HG03469 (cell line): ENCODE measurements around the gene GNB1.

ENCODE experiments used
- ATAC-seq: cut with Tn5 transposase; IDR thresholded peaks from one replicate; pipeline ENCODE4 v1.9.1; 2021; ENCODE audit warnings: mild to moderate bottlenecking, moderate library complexity, moderate number of reproducible peaks; ENCODE audit not compliant: unreplicated experiment

The GNB1 gene

GRCh38 chr1:1922956-1923833 lies 32.3 kb upstream of the GNB1 start:
- no peak for ATAC-seq

DNA sequence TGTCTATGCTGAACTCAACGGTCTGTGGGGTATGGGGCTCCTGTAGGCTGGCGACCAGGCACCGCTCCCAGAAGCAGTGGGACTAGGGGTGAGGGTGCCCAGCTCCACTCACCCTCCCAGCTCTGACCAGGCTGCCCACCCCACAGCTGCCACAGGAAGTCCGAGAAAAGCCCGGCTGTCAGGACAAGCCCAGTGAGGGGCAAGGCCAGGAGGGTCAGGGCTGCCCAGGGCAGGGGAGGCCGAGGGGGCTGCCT lies 31.7 kb upstream of the GNB1 start:
- no peak for ATAC-seq

DNA sequence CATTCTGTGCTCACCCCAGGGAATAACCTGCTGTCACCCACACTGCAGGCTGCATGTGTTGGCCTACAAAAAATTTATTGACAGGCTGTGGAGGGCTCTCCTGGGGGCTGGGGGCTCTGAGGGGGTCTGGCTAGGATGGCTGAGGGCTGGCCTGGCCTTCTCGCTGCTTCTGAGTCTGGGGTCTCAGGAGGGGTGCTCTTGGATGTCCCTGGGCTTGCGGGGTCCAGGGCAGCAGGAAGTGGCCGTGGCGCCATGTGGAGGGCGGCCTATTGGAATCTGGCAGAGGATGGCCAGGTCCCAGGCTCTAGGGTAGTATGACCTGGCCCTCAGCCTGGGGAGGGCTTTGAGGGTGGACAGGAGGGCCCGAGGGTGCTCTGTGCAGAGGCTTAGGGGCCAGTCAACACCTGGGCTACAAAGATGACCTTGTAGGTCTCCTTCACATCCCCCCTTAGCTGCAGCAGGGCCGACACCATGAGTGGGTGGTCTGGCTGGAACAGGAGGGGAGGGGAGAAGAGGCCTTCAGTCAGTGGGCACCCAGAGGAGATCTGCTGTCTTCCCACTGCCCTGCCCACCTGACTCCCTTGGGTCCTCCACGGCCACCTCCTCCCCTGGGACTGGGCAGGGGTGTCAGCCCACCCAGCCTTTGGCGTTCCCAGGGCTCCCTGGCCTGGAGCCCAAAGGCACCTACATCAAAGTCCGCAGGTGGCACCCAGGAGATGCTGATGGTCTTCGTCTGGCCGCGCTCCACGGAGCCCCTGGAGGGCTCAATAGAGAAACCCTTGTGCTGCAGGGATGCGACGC lies 31.2 kb upstream of the GNB1 start:
- ATAC-seq = no peak

DNA sequence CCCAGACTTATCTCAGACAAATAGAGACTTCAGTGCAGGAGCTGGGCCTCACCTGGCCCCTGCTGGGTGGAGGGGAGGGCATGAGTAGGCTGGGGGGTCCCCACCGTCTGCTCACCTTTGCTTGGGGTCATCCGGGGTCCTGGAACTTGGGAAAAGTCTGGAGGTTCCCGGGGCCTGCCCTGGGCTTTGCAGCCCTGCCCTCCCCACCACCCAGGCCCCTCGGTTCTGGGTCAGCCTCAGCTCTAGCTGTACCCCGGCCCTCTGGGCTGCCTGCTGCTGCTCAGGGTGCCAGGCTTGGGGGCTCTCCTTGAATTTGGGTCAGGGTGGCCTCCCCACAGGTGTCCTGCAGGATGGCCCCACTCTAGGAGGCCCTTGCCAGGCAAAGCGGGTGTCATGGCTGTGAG lies 30.6 kb upstream of the GNB1 start:
- no peak for ATAC-seq

DNA sequence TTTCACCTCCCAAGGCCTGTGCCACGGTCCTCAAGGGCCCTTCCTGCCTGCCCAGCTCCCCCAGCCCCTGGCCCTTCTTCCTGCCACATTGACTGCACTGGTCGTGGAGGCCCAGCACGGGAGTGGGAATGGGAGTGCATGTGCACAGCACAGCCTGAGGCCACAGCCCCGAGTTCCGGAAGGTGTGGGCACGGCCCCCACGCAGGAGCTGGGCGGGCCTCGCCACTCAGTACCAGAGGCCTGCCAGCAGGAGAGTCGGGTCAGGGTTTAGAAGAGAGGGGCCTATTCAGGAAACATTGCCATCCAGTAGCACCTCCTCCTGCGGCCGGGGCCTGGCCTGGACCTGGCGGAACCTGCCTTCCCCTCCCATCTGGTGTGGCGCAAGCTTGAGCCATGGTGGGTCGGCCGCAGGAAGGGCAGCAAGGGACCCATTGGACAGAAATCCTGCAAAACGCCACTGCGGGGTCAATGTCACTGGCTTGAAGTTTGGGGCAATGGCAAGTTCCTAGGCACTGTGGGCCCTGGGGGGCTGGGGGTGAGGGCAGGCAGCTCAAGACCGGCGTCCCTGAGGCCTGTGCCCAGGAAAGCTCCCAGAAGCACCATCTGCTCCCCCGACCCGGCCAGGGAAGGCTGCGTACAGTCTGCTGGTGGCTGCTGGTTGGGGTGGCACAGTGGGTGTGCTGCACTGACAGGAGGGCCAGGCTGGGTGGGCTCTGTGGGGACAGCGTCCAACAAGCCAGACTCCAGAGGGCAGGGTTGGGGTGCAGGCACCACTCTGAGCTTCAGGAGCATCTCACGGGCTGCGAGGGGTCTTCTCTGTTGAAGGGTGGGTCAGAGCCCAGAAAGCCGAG lies 29.9 kb upstream of the GNB1 start:
- ATAC-seq = no peak

DNA sequence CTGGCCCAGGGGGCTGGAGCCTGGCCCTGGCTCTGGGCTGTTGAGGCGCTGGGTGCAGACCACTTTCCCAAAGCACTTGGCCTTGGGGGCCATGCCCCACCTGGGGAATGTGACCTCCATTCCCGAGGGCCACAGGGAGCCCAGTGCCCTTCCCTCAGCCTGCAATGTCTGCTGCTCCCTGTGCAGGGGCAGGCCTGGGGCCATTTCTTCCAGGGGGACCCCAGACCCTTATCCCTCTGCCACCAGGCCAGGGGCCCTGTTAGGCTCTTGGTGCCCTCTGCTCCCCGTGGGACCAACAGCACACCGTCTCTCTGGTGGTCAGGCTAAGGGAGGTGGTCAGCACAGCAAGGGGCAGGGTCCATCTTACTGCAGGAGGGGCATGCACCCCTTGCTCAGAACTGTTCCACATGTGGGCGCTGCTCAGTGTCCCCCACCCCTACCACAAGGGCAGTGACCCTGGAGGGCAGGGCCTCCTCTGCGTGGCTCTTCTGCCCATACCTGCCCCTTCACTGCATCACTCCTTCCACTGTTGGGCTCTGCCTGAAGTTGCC lies 29.2 kb upstream of the GNB1 start:
- ATAC-seq = no peak

DNA sequence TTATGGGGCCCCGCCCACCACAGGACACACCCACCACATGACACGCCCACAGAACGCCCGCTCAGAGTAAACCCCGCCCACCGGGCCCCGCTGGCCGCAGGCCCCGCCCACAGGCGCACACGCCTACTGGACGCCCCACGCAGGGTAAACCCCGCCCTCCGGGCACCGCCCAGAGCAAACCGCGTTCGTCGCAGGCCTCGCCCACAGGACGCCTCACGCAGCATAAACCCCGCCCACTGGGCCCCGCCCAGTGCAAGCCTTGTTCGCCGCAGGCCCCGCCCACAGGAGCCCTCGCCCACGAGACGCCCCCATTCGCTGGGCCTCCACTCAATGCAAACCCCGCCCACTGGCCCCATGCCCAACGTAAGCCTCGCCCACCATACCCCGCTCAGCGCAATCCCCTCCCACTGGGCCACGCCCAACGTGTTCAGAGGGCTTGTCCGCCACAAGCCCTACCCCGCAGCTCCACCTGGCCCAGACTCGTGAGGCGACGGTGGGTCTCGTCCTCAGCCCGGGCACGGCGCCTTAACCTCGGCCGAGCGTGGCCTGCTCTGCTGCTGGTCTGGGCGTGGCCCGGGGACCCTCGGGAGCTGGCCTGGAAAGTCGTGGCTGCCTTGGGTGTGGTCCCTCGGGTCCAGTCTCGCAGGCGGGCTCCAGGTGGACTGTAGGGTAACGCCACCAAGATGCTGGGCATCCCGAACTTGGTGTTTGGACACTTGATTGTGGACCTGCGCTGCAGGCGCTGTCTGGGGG lies 28.6 kb upstream of the GNB1 start:
- ATAC-seq = peak; percentile 57

DNA sequence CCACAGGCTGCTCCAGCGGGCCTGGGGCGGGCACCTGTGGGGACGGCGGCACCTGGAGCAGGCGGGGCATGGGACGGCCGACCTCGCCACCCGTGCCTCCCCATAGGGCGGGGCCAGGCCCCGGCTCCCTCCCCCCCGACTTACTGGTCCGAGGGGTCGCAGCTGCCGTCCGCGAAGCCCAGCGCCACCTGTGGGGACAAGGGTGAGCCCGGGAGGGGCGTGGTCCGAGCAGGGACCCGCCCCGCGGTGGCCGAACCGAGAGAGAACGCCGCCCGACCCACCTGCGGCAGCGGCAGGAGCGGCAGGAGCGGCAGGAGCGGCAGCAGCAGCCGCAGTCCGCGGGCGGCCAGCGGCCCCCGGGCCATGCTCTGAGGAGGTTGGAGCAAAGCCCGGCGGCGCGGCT lies 28.0 kb upstream of the GNB1 start, which contains the start of gene TMEM52:
Gene TMEM52 (minus strand): TSS at position 379 of the 403 bp plus-strand sequence. CDS start 14 bp downstream, at position 365.
- peak; percentile 17 for ATAC-seq

DNA sequence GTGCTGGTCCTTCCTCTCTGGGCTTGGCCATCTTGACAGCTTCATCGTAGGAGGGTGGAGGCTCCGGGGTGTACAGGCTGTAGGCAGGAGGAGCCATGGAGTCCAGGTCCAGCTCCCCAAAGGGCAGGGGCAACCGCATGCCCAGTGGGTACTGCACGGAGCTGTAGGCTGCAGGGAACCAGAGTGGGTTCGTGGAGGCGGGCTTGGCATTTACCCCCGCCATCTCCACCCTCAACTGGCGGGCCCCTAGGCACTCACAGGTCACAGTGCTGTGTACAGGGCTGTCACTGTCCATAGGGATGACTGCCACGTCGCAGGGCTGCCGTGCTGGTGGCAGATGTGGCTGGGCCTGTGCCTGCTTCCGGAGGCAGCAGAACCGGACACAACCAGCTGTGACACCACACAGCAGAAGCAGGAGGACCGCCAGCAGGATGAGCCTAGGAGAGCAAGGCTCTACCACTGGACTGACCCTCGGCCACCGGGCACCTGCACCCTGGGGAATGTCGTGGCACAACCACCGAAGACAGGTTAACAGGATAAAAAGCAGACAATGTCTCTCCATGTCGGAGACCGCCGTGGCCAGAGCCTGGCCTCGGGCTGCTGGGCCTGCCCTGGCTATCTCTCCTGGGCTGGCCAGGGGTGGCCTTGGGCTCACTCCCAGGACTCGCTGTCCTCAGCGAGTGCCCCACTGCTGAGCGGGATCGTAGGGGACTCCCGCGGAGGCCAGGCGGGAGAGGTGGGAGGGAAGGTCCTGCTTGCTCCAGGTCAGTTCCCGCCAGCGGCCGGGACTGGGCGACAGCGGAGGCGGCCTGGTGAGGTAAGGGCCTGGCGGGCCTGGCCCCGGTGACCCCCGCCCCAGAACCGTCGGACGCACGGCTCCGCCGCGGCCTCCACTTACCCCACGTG lies 27.4 kb upstream of the GNB1 start:
- ATAC-seq = no peak

DNA sequence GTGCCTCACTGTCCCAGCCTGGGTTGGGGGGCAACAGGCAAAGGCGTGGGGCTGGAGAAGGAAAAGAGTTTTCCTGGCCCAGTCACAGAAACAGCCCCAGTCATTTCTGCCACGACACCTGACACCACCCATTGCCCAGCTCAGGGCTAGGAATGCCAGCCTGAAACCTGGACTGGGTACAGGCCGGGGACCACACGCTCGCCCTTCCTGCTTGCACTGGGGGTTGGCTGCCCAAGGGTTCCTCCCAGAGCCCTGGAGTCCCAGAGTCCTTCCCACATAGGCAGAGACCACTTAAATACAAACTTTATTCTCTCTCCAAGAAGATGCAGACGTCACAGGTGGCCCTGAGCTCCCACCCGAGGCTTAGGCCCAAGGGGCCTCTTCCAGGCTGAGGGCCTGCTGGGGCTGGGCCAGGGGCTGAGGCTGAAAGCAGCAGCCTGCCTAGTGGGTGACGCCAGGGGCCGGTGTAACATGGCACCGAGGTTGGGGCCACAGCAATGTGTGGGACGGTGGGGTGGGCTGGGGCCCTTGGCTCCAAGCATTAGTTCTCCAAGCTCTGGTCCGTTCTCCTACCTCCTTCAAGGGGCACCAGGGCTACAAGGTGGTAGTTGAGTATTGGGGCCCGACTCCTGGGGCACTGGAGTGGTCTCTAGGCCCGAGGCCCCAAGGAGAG lies 26.6 kb upstream of the GNB1 start:
- no peak for ATAC-seq

GRCh38 chr1:1916851-1917251 lies 26.0 kb upstream of the GNB1 start:
- ATAC-seq = no peak

DNA sequence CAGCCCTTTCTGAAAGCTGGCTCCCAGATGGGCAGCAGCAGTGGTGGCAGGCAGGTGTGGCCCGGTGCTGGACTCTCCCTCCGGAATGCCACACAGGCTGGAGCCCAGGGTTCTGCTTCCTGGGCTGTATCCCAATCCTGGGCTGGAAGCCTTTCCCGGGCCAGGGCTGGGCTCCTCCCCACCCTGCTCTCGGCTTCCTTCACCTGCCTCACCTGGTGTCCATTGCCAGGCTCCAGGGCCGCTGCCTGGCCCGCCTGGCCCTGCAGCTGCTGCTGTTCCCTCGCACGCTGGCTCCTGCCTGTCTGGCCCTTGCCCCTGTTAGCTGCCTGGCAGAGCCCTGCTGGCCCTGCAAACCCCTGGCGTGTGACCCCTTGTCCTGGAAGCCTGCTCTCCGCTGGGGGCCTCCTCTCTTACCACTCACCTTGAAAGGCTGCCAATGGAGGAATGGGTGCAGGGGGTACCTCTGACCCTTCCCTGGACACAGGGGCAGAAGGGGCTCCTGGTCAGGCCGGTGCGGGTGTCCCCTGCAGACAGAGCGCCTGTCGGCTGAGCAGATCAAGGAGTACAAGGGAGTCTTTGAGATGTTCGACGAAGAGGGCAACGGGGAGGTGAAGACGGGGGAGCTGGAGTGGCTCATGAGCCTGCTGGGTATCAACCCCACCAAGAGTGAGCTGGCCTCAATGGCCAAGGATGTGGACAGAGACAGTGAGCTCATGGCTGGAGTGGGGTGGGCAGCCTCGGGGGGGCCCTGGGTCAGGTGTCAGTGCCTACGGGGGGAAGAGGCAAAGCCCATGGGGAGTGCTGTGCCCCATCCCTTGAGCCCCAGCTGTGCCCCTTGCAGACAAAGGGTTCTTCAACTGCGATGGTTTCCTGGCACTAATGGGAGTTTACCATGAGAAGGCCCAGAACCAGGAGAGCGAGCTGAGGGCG lies 25.3 kb upstream of the GNB1 start:
- no peak for ATAC-seq

DNA sequence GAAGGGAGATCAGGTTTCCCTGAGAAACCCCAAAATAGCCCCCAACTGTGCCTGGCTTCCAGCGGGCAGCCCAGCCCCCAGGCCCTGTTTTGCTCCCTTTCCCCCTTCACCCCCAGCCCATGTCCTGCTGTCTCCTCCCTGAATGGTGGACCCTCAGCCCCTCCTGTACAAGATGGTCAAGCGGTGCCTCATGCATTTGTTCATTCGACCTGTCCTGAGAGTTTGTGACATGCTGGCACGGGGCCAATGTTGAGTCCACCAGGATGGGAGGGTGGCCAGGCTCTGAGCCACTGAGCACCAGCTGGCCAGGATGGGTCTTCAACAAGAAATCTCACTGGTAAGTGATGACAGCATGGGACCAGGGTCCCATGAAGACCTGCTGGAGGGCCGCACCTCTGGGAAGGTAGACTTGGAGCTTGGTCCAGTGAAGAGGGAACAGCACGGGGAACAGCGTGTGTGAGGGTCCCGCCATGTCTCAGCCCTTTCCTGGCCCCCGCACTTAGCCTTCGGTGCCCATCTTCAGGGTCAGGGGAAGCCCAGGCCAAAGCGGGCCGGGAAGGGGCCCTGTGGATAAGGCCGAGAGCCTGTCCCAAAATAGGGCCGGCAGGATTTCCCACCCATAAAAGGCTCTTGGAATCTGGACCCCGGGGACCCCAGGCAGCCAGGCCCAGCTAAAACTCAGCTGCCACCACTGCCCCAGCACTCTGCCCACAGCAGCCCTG lies 24.2 kb upstream of the GNB1 start, which contains the start of gene CALML6:
Gene CALML6 (plus strand): TSS at position 290 of the 722 bp plus-strand sequence. CDS start 21 bp downstream, at position 311.
- ATAC-seq = no peak

- no peak for ATAC-seq
These were observed 23.4 kb upstream of the GNB1 start for GRCh38 chr1:1914101-1914970.

DNA sequence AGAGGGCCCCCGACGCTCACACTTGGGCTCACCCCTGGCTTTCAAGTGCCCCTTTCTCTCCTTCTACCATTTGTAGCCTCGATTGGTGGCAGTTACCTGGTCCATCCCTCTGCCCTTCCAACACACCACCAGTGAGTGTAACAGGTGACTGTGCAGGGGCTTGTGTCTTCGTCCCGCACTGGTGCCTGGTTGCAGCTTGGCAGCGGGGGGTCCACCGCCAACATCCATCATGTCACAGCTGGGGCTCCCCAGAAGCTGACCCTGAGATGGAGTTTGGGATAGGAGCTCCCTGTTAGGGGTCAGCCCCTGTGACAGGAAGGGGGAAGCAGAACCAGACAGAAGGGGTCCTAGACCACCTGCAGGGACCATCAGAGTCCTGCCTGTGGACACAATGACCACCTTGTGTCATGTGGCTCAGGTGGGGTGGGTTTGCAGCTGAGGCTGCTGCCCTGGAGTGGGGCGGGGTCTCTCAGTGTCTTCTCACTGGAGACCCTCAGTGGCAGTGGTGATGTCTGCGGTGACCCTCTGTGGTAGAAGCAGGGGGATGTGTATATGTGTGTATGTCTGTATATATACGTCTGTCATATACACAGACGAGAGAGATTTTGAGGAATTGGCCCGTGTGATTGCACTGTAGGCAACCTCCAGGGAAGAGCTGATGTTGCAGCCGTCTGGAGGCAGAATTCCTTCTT lies 20.6 kb upstream of the GNB1 start:
- ATAC-seq = no peak
